Upper lobe of left lung (tissue), 6 donors: ENCODE measurements around the gene SLC25A6. TPM values are rescaled to one million over a fixed set of nuclear protein-coding genes. Genes with fewer than 3 reads are reported as not detected.

ENCODE experiments used
- ATAC-seq, 2 donors: fragments of 200-7000 bp; cut with Tn5 transposase; one replicate each; pipeline ENCODE4 v1.9.1; 2022; ENCODE audit warnings: mild to moderate bottlenecking in 2 of 2, moderate library complexity in 2 of 2; ENCODE audit not compliant: low FRiP score in 2 of 2
- DNase-seq, 2 donors: peaks; one replicate each; pipeline ENCODE4 v3.0.0-alpha.2; 2019 to 2020
- H3K27ac ChIP-seq, 4 donors: fragments of 200-600 bp; sonication (generic); one replicate each; pipeline ENCODE4 v1.5.1; 2016 to 2019
- H3K27me3 ChIP-seq, 4 donors: fragments of 200-600 bp; sonication (generic); one replicate each; pipeline ENCODE4 v1.5.1; 2017 to 2019
- H3K36me3 ChIP-seq, 4 donors: fragments of 200-600 bp; sonication (generic); one replicate each; pipeline ENCODE4 v1.5.1; 2016 to 2019
- H3K4me1 ChIP-seq, 4 donors: fragments of 200-600 bp; sonication (generic); one replicate each; pipeline ENCODE4 v1.5.1; 2018 to 2019
- H3K4me3 ChIP-seq, 4 donors: fragments of 200-600 bp; sonication (generic); one replicate each; pipeline ENCODE4 v1.5.1; 2017 to 2019; ENCODE audit warnings: mild to moderate bottlenecking in 2 of 4, moderate library complexity in 1 of 4
- H3K9me3 ChIP-seq, 4 donors: fragments of 200-600 bp; sonication (generic); one replicate each; pipeline ENCODE4 v1.5.1; 2018 to 2019
- CTCF ChIP-seq, 6 experiments: fragments of 450-650 bp in 4 of 6; fragments of 200-600 bp in 2 of 6; sonication (generic) in 2 of 6; IDR thresholded peaks; one replicate each; pipeline ENCODE4 v1.5.1; 2016 to 2019; ENCODE audit warnings: antibody characterized with exemption in 6 of 6
- EP300 ChIP-seq, 4 donors: sonication (generic); formaldehyde crosslinking; IDR thresholded peaks; one replicate each; pipeline ENCODE4 v1.5.1; 2017; ENCODE audit warnings: antibody characterized with exemption in 4 of 4, control low read depth in 2 of 4
- POLR2A ChIP-seq, 4 donors: fragments of 450-650 bp; IDR thresholded peaks; one replicate each; pipeline ENCODE4 v1.5.1; 2016 to 2017; ENCODE audit warnings: antibody characterized with exemption in 4 of 4, mild to moderate bottlenecking in 2 of 4
- POLR2AphosphoS5 ChIP-seq, 2 donors: sonication (generic); formaldehyde crosslinking; IDR thresholded peaks; one replicate each; pipeline ENCODE4 v1.5.1; 2017; ENCODE audit warnings: antibody characterized with exemption in 2 of 2
- WGBS, 2 donors: methylation state at CpG; one replicate each; pipeline ENCODE4 v1.1.5; 2017 to 2018; 5-methylcytosine and 5-hydroxymethylcytosine counted together
- total RNA-seq, 6 donors: library from RNA; depleted of rRNA in 4 of 6; stranded (reverse); fragments of >200 nt in 4 of 6; gene quantifications; one replicate each; pipeline versions ENCODE4 v1.1.0 to v1.2.1, GENCODE V29; 2016 to 2021
- donor health status: DM: no; HTN: no; CAD: no; lungs with moderate emphysema.
- donor health status: DM: no; HTN: yes; CAD: no; lungs with severe emphysema.

SLC25A6 gene
- total RNA-seq, 6 donors from 2014 or later = 158 to 460 (median 285) TPM

DNA sequence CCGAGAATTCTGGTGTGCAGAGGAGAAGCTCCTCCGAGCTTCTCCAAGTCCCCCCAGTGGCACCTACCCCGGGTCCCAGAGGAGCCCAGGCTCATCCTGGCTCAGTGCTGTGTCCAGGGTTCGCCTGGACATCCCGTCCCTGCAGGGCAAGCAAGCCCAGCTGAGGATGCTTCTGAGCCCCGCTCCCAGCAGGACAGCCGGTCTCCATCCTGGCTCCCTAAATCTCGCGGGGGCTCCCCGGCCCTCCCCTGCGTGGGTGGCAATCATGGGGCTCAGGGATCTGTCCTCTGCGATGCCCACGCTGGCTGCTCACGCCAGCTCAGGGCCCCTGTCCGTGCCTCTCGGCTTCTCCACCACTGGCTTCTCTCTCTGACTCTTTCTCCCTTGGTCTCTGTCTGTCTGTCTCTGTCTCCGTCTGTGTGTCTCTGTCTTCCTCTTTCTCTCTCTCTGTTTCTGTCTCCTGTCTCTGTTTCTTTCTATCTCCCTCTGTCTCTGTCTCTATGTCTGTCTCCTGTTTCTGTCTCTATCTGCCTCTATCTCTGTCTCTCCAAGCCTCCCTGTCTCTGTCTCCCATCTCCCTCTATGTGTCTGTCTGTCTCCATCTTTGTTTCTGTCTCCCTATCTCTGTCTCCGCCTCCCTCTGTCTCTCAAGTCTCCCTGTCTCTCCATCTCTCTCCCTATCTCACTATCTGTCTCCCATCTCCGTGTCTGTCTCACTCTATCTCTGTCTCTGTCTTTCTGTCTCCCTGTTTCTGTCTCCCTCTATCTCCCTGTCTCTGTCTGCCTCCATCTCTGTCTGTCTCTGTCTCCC is 27.8 kb upstream of the SLC25A6 start:
- peaks cover 0 to 52% (median 19%) of the 10 kb centered on the region in 4 donors for H3K36me3 ChIP-seq
- H3K27ac ChIP-seq = no peak overlapping the region
- DNase-seq (no peak), ATAC-seq (no peak)
- 90 to 94% methylated on average over 15 to 16 of the region's 19 CpGs for WGBS, 2 donors
- H3K4me1 ChIP-seq = no peaks in the 10 kb centered on the region
- no peak overlapping the region for H3K4me3 ChIP-seq
- peaks cover 0 to 12% (median 11%) of the 10 kb centered on the region in 4 donors for H3K9me3 ChIP-seq
- H3K27me3 ChIP-seq = no peaks in the 10 kb centered on the region
- no peak for TF ChIP-seq POLR2A (IDR thresholded peaks at IDR 0.05)
- no peak for TF ChIP-seq EP300 (IDR thresholded peaks at IDR 0.05)
- TF ChIP-seq POLR2AphosphoS5 (IDR thresholded peaks at IDR 0.05) = no peak
- TF ChIP-seq CTCF (IDR thresholded peaks at IDR 0.05) = no peak

DNA sequence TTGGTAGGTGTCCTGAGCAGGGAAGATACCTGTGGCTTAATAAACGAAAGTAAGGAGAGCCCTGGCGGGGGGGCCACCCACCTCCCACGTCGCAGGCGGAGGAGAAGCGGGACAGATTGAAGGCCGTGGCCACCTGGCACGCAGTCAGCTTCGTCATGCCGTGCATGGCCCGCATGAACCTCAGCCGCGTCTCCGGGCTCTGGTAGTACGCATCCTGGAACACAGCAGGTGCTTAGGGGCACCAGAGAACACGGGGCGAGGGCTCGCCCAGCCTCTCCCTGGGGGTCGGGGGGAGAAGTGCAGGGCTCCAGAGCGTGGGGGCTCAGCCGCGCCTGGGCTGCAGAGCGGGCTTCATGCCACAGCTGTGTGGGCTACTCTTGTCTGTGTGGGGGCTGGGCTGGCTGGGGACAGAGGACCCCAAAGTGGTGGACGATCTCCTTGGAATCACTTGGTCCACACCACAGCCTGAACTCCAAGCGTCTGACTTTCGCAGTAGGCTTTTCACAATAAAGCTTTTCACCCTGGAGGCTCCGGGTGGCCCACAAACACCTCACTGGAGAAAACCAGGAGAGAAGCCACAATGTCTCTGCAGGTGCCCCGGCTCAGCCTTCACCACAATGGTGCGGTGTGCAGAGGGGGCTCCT is 27.1 kb upstream of the SLC25A6 start:
- Histone ChIP-seq H3K4me3 (no peak overlapping the region), H3K27me3 (no peaks in the 10 kb centered on the region), H3K4me1 (no peaks in the 10 kb centered on the region), H3K9me3 (peaks cover 0 to 12% (median 11%) of the 10 kb centered on the region in 4 donors), H3K36me3 (peaks cover 0 to 56% (median 24%) of the 10 kb centered on the region in 4 donors), H3K27ac (no peak overlapping the region)
- 91 to 94% methylated on average over 17 to 29 of the region's 29 CpGs for WGBS, 2 donors
- TF ChIP-seq POLR2AphosphoS5 (IDR thresholded peaks at IDR 0.05) (no peak), POLR2A (IDR thresholded peaks at IDR 0.05) (no peak), EP300 (IDR thresholded peaks at IDR 0.05) (no peak), CTCF (IDR thresholded peaks at IDR 0.05) (no peak)
- ATAC-seq (peak in 1 of 2 donors; percentile 23), DNase-seq (no peak)

GRCh38 chrX:1417921-1418771 is 26.2 kb upstream of the SLC25A6 start:
- Histone ChIP-seq H3K4me1 (no peaks in the 10 kb centered on the region), H3K27ac (no peak overlapping the region), H3K9me3 (peaks cover 0 to 12% (median 11%) of the 10 kb centered on the region in 4 donors), H3K36me3 (peaks cover 0 to 62% (median 29%) of the 10 kb centered on the region in 4 donors), H3K27me3 (no peaks in the 10 kb centered on the region), H3K4me3 (no peak overlapping the region)
- no peak for ATAC-seq
- no peak for DNase-seq
- 93 to 98% methylated on average over 12 to 20 of the region's 20 CpGs for WGBS, 2 donors
- TF ChIP-seq EP300 (IDR thresholded peaks at IDR 0.05) (no peak), CTCF (IDR thresholded peaks at IDR 0.05) (no peak), POLR2AphosphoS5 (IDR thresholded peaks at IDR 0.05) (no peak), POLR2A (IDR thresholded peaks at IDR 0.05) (no peak)

- no peak overlapping the region for H3K27ac ChIP-seq
- DNase-seq (no peak), ATAC-seq (no peak)
- H3K9me3 ChIP-seq = peaks cover 0 to 6% (median 5%) of the 10 kb centered on the region in 4 donors
- TF ChIP-seq CTCF (IDR thresholded peaks at IDR 0.05) = no peak
- TF ChIP-seq POLR2A (IDR thresholded peaks at IDR 0.05) = no peak
- TF ChIP-seq EP300 (IDR thresholded peaks at IDR 0.05) = no peak
- TF ChIP-seq POLR2AphosphoS5 (IDR thresholded peaks at IDR 0.05) = no peak
- no peaks in the 10 kb centered on the region for H3K4me1 ChIP-seq
- H3K4me3 ChIP-seq = no peak overlapping the region
- peaks cover 0 to 62% (median 34%) of the 10 kb centered on the region in 4 donors for H3K36me3 ChIP-seq
- no peaks in the 10 kb centered on the region for H3K27me3 ChIP-seq
- 74 to 78% methylated on average over 9 to 13 of the region's 14 CpGs for WGBS, 2 donors
Observed at GRCh38 chrX:1416965-1417760, 25.2 kb upstream of the SLC25A6 start.
